Measurements from ENCODE around the gene KCNIP2. TPM values are rescaled to one million over a fixed set of nuclear protein-coding genes. Genes with fewer than 3 reads are reported as not detected.

KCNIP2 gene
- total RNA-seq, 2 donors from 2014 or later = 192 to 653 TPM

GRCh38 chr10:101782811-101783735 lies 60.5 kb downstream of the KCNIP2 start, which contains the start of gene NPM3:
Gene NPM3 (minus strand): TSS chr10:101783446. CDS start chr10:101783390, 56 bp downstream.
- TF ChIP-seq CTCF (IDR thresholded peaks at IDR 0.05) = no peak
- no peaks in the 10 kb centered on the region for H3K9me3 ChIP-seq
- H3K4me3 ChIP-seq = peak within 1 kb of the TSS; percentile 54 to 59
- peaks cover 0 to 6% of the 10 kb centered on the region in 2 donors for H3K27me3 ChIP-seq
- H3K36me3 ChIP-seq = peaks cover 31% of the 10 kb centered on the region
- peak within 1 kb of the TSS in 1 of 2 donors; percentile 44 for H3K27ac ChIP-seq
- peaks cover 0 to 55% of the 10 kb centered on the region in 2 donors for H3K4me1 ChIP-seq
- peak; percentile 87 for DNase-seq (ENCODE audit: low spot score)

GRCh38 chr10:101781984-101782810 lies 61.4 kb downstream of the KCNIP2 start:
- TF ChIP-seq CTCF (IDR thresholded peaks at IDR 0.05) = no peak
- Histone ChIP-seq H3K27me3 (peaks cover 0 to 6% of the 10 kb centered on the region in 2 donors), H3K36me3 (peaks cover 22% of the 10 kb centered on the region), H3K4me3 (peak overlapping the region; percentile 54 to 59), H3K27ac (no peak overlapping the region), H3K4me1 (peaks cover 0 to 55% of the 10 kb centered on the region in 2 donors), H3K9me3 (no peaks in the 10 kb centered on the region)
- DNase-seq (ENCODE audit: low spot score) = peak; percentile 42

GRCh38 chr10:101781655-101781983 lies 62.0 kb downstream of the KCNIP2 start:
- no peak for DNase-seq (ENCODE audit: low spot score)
- TF ChIP-seq CTCF (IDR thresholded peaks at IDR 0.05) = no peak
- Histone ChIP-seq H3K27me3 (peaks cover 0 to 6% of the 10 kb centered on the region in 2 donors), H3K4me1 (peaks cover 0 to 56% of the 10 kb centered on the region in 2 donors), H3K4me3 (no peak overlapping the region), H3K9me3 (no peaks in the 10 kb centered on the region), H3K36me3 (peaks cover 16% of the 10 kb centered on the region), H3K27ac (no peak overlapping the region)

- Histone ChIP-seq H3K36me3 (peaks cover 10% of the 10 kb centered on the region), H3K27me3 (peaks cover 0 to 12% of the 10 kb centered on the region in 2 donors), H3K27ac (no peak overlapping the region), H3K9me3 (no peaks in the 10 kb centered on the region), H3K4me3 (no peak overlapping the region), H3K4me1 (peaks cover 0 to 62% of the 10 kb centered on the region in 2 donors)
- TF ChIP-seq CTCF (IDR thresholded peaks at IDR 0.05) = peak; percentile 74 to 90
- DNase-seq (ENCODE audit: low spot score) = peak; percentile 59
Measured at GRCh38 chr10:101780818-101781654, 62.6 kb downstream of the KCNIP2 start.

- no peaks in the 10 kb centered on the region for H3K9me3 ChIP-seq
- H3K4me1 ChIP-seq = peaks cover 0 to 66% of the 10 kb centered on the region in 2 donors
Measured at GRCh38 chr10:101780187-101780817, 63.3 kb downstream of the KCNIP2 start.

More at GRCh38 chr10:101780187-101780817, 63.3 kb downstream of the KCNIP2 start:
- peak overlapping the region; percentile 18 to 52 for H3K4me3 ChIP-seq
- H3K27ac ChIP-seq = no peak overlapping the region
- H3K27me3 ChIP-seq = peaks cover 3 to 15% of the 10 kb centered on the region in 2 donors
- TF ChIP-seq CTCF (IDR thresholded peaks at IDR 0.05) = peak in 1 of 2 donors; percentile 10
- no peak for DNase-seq (ENCODE audit: low spot score)
- peaks cover 3% of the 10 kb centered on the region for H3K36me3 ChIP-seq
